Measurements from ENCODE around the gene RAI1.

Gene RAI1

DNA sequence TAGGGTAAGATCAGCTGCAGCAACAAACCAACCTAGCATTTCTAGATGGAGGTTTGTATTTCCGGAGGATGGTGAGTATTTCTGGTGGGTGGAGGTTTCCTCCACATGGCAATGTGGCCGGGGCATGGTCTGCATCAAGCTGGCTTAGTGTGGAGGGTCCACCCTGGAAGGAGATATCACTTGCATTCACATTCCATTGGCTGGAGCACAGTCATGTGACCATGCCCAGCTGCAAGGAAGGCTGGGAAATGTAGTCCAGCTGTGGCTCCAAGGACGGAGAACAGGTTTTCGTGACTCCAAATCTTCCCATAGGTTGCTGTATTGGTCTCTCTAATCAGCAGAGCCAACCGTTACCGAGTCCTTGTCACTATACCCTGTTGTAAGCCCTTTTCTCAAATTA is 68.7 kb downstream of the RAI1 start:
- ChIA-PET CTCF (interaction anchor here (1.4 to 1.7 kb wide), 3 partner anchors 35 to 108 kb away, joined by 3 to 4 read pairs (median 4); no protein-coding TSS in a partner anchor), POLR2A (no interaction called here)
- peak; percentile 70 for DNase-seq (ENCODE audit: extremely low spot score)
- no peak for TF ChIP-seq CTCF (IDR thresholded peaks at IDR 0.05; ENCODE audit: control extremely low read depth, extremely low read depth, low read depth, missing control alignments)

- peak; percentile 74 for DNase-seq (ENCODE audit: extremely low spot score)
- CTCF ChIA-PET: interaction anchor here (0.8 to 1.7 kb wide), 4 partner anchors 10 to 69 kb away, joined by 3 to 5 read pairs (median 4); no protein-coding TSS in a partner anchor
- TF ChIP-seq CTCF (IDR thresholded peaks at IDR 0.05; ENCODE audit: control extremely low read depth, extremely low read depth, low read depth, missing control alignments): no peak
- POLR2A ChIA-PET: no interaction called here
Measured at GRCh38 chr17:17750881-17751280, 69.6 kb downstream of the RAI1 start.

DNA sequence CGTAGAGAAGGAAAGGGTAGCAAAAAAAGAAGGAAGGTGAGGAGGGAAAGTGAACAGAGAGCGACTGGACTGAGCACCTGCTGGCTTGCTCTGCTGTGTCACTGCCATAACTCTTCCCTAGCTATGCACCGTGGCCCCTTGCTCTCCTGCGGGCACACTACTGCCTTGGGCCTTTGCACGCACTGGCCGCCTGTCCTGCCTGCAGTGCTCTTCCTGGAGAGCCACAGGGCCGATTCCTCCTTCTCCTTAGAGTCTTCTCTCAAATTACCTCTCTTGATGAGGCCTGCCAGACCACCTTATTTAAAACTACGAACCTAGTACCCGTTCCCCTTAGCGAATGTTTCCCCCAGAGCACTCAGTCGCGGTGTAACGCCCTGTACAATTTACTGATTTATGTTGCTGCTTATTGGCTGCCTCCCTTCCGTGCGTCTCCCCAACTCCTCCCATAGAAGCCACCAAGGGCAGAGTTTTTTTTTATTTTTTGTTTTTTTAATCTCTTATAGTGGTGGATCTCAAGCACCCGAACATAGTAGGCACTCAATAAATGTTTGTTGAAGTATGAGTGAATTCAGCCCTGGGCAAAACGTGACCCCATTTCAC is 70.3 kb downstream of the RAI1 start:
- TF ChIP-seq CTCF (IDR thresholded peaks at IDR 0.05; ENCODE audit: control extremely low read depth, extremely low read depth, low read depth, missing control alignments): no peak
- no peak for DNase-seq (ENCODE audit: extremely low spot score)
- ChIA-PET POLR2A (no interaction called here), CTCF (interaction anchor here (0.8 to 1.7 kb wide), 3 partner anchors 11 to 60 kb away, joined by 3 to 5 read pairs (median 4); no protein-coding TSS in a partner anchor)

DNA sequence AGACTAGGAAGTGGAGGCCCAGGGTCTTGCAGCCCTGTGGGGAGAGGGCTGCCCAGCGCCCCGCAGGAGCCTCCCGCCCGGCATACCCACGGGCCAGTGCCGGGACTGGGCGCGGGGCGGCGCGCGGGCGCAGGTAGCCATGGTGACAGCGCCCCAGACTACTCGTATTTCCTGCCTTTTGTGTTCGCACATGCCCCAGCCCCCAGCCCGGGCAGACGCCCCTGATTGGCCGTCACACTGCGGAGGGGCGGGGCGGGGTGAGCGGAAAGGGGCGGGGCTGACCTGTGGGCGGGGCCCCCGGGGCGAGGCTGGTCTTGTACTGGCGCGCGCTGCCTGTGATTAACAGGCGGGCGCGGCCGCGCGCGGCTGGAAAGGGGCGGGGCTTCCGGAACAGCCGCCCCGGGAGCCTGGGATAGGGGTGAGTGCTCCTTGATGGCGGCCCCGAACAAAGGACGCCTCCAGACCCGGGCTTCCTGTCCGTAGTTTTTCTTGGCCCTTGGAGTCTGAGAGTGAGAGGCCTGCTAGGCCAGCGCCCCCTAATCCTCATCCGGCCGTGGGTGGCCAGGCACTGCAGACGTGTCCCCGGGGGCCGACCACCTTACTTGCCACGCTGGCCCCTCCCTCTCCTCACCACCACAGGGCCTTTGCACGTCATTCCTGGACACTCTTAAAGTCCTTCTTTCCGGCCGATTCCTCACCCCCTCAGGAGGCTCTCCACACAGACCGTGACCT is 71.0 kb downstream of the RAI1 start:
- ChIA-PET CTCF (no interaction called here), POLR2A (no interaction called here)
- peak; percentile 40 for TF ChIP-seq CTCF (IDR thresholded peaks at IDR 0.05; ENCODE audit: control extremely low read depth, extremely low read depth, low read depth, missing control alignments)
- peak; percentile 99 for DNase-seq (ENCODE audit: extremely low spot score)

DNA sequence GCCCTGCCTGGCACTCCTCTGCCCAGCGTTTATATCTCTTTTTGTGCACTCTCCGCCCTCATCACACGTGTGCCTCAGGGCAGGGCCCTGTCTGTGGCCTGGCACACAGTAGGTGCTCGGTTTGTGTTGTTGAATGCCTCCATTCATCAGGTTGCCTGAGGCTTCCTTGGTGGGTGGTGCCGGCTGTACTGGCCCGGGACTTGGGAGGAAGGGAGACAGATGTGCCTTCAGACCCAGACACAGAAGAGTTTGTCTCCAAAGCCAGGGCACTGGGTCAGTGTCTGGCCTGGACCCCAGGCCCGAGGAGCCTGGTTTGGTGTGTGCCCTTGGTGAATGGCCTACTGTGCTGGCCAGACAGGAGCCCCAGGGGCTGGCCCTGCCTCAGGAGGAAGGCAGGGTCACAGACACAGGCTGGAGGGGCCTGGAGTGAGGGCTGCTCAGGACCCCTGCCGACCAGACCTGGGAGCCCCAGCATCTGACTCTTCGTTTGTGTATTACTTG is 71.6 kb downstream of the RAI1 start:
- POLR2A ChIA-PET: no interaction called here
- DNase-seq (ENCODE audit: extremely low spot score): no peak
- CTCF ChIA-PET: no interaction called here
- TF ChIP-seq CTCF (IDR thresholded peaks at IDR 0.05; ENCODE audit: control extremely low read depth, extremely low read depth, low read depth, missing control alignments): no peak

DNA sequence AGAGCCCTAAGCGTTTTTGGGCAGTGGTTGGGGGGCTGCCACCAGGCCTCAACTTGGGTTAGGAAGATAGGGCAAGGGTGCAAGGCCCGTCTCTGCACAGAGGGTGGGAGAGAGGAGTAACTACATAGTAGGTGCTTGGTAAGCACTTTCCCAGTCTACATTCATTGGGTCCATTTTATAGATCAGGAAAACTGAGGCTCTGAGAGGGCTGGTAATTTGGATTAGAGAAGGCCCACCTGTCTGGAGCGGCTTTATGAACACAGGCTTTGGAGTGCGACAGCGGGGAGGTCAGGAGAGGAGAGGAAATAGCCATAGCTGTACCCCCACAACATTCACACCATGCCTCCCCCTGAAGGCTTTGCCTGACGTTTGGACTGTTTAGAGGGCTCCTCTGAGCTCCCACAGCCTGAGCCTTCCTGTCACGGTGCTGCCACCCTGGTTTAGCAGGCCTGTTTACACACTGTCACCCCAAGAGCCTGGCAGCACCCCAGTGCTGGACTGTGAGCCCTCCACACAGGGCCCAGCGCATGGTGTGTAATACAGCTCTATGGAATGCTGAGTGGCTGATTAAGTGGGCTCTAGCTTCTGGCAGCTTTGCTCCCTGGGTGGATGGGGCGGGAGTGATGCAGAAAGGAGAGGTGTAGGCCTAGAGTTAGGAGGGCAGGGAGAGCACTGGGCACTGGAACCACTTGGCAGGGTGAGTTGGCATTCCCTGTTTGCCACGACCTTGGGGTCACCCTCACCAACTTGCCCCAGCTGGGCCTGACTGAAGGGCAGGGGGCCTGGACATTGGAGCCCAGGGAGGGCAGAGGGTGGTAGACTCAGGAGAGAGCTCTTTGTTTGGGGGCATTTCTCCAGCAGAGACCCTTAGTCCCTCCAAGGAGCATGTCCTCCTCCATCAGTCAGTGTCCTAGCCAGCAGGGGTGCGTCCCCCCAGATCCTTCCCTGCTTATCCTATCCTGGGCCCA is 73.7 kb downstream of the RAI1 start:
- no peak for DNase-seq (ENCODE audit: extremely low spot score)
- TF ChIP-seq CTCF (IDR thresholded peaks at IDR 0.05; ENCODE audit: control extremely low read depth, extremely low read depth, low read depth, missing control alignments): no peak
- POLR2A ChIA-PET: interaction anchor here (0.7 kb wide), 1 partner anchor 266 kb away, joined by 4 read pairs; no protein-coding TSS in a partner anchor
- CTCF ChIA-PET: interaction anchor here (1.0 kb wide), 1 partner anchor 57 kb away, joined by 5 read pairs; no protein-coding TSS in a partner anchor

Data from GM10248 (cell line).